ENCODE results near the gene SLC51B. TPM values are rescaled to one million over a fixed set of nuclear protein-coding genes. Genes with fewer than 3 reads are reported as not detected.
"Not testable (repeated sequence)": the region's sequence is repeated elsewhere in the genome, so short reads cannot be mapped to it uniquely, and the experiment has no call there.

The SLC51B gene
- total RNA-seq (not detected), polyA plus RNA-seq (0.44 TPM)

DNA sequence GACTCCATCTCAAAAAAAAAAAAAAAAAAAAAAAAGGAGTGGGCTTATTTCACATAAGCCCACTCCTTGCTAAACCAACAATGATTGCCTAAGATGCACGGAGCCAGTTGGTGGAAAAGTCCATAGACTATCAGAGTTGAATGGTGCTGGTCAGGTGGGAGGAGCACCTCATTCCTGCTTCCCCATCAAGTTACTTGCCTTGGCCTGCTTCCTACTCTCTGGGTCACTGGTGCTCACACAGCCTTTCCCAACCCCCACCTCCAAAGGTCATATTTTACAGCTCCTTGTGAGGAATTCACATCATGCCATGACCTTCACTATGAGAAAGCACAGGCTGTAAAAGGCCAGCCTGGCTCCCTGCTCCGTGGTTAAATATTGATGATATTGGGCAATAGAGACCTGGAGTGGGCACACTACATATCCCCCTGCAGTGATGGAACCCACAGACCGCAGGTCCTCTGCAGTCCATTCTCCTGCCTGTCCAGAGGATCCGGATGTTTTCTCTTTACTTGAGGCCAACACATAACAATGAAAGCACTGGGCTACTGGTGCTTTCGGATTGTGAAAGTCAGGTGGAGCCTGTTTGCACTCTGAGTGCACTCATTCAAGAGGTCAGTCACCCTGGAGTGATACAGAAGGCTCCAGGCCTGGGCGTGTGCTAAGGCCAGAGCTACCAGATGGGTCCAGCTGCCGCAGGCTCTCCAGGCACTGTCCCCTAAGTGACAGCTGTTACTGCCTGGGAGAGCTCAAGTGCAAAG is at the start of gene SLC51B:
Gene SLC51B, plus strand, starts transcription at position 664 of the 758 bp plus-strand sequence. CDS start 4,618 bp downstream, outside the sequence.
- H3K27ac ChIP-seq (ENCODE audit: low read depth) = no peak within 1 kb of the TSS
- no peak for DNase-seq (ENCODE audit: extremely low spot score)
- WGBS = 58% methylated on average over 7 of the region's 7 CpGs
- H3K4me1 ChIP-seq (ENCODE audit: insufficient read depth) = no peaks in the 10 kb centered on the region
- no peaks in the 10 kb centered on the region for H3K36me3 ChIP-seq (ENCODE audit: insufficient read depth)
- H3K4me3 ChIP-seq (ENCODE audit: low read depth, low read length) = no peak within 1 kb of the TSS

DNA sequence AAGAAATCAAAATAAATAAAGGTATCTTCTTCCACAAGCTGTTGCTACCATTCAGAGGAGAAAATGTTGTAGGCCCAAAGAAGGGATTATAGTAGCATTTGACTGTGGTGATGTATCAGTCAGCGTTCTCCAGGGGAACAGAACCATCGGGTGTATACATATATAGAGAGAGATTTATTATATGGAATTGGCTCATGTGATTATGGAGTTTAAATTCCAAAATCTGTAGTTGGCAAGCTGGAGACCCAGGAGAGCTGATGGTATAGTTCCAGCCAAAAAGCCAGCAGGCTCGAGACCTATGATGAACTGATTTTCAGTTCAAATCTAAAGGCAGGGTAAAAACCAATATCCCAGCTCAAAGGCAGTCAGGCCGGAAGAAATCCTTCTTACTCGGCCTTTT is 48.1 kb upstream of the SLC51B start:
- DNase-seq (ENCODE audit: extremely low spot score) = no peak
- H3K4me1 ChIP-seq (ENCODE audit: insufficient read depth) = no peaks in the 10 kb centered on the region

DNA sequence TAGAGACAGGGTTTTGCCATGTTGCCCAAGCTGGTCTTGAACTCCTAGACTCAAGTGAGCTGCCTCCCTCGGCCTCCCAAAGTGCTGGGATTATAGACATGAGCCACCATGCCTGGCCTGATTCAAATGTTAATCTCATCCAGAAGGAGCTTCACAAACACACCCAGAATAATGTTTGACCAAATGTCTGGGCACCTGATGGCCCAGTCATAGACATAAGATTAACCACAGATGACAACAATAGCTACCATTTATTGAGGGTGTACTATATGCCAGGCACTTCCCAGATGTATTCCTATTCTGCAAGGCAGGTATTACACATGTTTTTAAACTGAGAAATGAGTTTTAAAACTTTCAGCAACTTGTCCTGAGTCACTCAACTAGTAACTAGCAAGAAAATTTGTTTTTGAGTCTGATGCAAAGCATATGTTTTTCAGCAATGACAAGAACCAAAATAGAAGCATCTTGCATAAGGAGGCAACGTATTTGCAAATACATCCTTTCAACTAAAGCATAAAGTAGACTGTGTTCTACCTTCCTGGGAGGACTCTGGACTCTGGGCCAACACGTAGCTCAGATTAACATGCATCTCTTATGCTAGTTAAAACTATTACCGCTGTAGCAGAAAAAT is 47.3 kb upstream of the SLC51B start:
- DNase-seq (ENCODE audit: extremely low spot score) = no peak
- H3K4me3 ChIP-seq (ENCODE audit: low read depth, low read length) = no peak overlapping the region
- no peaks in the 10 kb centered on the region for H3K4me1 ChIP-seq (ENCODE audit: insufficient read depth)
- H3K36me3 ChIP-seq (ENCODE audit: insufficient read depth) = no peaks in the 10 kb centered on the region
- H3K27ac ChIP-seq (ENCODE audit: low read depth) = no peak overlapping the region
- WGBS = 84% methylated on average over 4 of the region's 4 CpGs

More for the DNA sequence above, 48.1 kb upstream of the SLC51B start:
- H3K4me3 ChIP-seq (ENCODE audit: low read depth, low read length) = no peak overlapping the region
- no peak overlapping the region for H3K27ac ChIP-seq (ENCODE audit: low read depth)
- no peaks in the 10 kb centered on the region for H3K36me3 ChIP-seq (ENCODE audit: insufficient read depth)
- 63% methylated on average over 5 of the region's 5 CpGs for WGBS

DNA sequence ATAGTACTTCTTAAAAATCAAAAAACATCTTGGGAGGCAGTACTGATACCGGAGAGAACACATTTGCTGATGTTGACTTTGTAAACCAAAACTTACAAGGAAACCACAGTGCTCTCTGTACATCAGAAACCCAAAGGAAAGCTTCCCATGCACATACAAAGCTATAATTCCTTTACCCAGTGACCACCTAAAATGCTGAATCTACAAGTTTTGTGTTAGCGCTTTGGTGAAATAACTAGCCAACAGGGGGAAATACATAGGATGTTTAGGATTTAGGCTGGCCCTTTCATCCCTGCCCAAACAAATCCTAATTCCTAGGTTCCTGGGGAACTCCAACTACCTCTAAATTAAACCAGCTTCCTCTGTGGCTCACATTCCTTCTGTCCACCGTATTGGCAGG is 40.2 kb upstream of the SLC51B start:
- no peaks in the 10 kb centered on the region for H3K4me1 ChIP-seq (ENCODE audit: insufficient read depth)
- 81% methylated on average over 3 of the region's 3 CpGs for WGBS
- no peak for DNase-seq (ENCODE audit: extremely low spot score)
- no peak overlapping the region for H3K4me3 ChIP-seq (ENCODE audit: low read depth, low read length)
- no peaks in the 10 kb centered on the region for H3K36me3 ChIP-seq (ENCODE audit: insufficient read depth)
- no peak overlapping the region for H3K27ac ChIP-seq (ENCODE audit: low read depth)

DNA sequence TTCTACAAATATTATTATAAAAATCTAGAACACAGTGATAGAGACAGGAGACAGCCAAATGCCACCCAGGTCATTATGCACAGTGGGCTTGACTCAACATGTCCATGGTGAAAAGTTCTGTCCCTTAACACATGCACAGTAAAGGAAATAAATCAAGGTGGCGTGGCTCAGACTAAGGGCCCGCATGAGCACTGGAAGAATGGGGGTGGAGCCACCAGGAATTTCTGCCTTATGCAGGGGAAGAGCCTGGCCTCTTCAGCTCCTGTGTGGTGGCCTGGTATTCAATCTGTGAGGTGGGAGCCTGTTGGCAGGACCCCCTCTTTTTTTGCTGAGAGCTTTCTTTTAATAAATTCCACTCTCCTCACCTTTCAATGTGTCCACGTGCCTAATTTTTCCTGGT is 38.3 kb upstream of the SLC51B start:
- H3K36me3 ChIP-seq (ENCODE audit: insufficient read depth) = no peaks in the 10 kb centered on the region
- WGBS = 84% methylated on average over 3 of the region's 3 CpGs
- H3K27ac ChIP-seq (ENCODE audit: low read depth) = no peak overlapping the region
- no peak for DNase-seq (ENCODE audit: extremely low spot score)
- H3K4me1 ChIP-seq (ENCODE audit: insufficient read depth) = no peaks in the 10 kb centered on the region
- H3K4me3 ChIP-seq (ENCODE audit: low read depth, low read length) = no peak overlapping the region

DNA sequence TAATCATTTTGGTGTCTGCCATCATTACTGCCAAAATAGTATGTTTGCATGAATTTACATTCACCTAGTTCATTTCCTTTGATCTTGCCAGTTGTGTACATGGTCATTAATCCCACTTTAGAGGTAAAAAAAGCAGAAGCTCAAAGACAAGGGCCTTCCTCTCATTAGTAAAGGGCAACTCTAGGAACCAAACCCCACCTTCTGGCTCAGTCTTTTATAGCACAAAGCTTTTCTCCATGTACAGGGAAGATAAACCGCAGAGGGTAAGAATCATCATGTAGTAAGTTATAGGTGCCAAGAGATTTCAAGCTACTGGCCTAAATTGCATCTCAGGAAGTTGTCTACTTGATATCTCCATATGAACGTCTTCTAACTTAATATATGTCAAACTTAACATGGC is 36.2 kb upstream of the SLC51B start:
- WGBS = 58% methylated on average over 2 of the region's 2 CpGs

DNA sequence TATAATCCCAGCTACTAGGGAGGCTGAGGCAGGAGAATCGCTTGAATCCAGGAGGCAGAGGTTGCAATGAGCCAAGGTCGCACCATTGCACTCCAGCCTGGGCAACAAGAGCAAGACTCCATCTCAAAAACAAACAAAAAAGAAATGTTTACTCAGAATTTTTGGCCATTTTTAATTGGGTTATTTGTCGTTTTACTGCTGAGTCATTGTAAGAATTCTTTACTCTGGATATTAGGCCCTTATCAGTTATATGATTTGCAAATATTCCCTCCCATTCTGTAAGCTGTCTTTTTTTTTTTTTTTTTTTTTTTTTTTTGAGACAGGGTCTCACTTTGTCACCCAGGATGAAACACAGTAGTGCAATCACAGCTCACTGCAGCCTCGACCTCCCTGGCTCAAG is 34.0 kb upstream of the SLC51B start:
- not testable (repeated sequence) for DNase-seq (ENCODE audit: extremely low spot score); H3K4me3 ChIP-seq (ENCODE audit: low read depth, low read length); H3K27ac ChIP-seq (ENCODE audit: low read depth); H3K4me1 ChIP-seq (ENCODE audit: insufficient read depth); H3K36me3 ChIP-seq (ENCODE audit: insufficient read depth)
- 91% methylated on average over 4 of the region's 4 CpGs for WGBS

More for the DNA sequence above, 36.2 kb upstream of the SLC51B start:
- DNase-seq (ENCODE audit: extremely low spot score) = no peak
- H3K4me1 ChIP-seq (ENCODE audit: insufficient read depth) = no peaks in the 10 kb centered on the region
- H3K4me3 ChIP-seq (ENCODE audit: low read depth, low read length) = no peak overlapping the region
- no peak overlapping the region for H3K27ac ChIP-seq (ENCODE audit: low read depth)
- H3K36me3 ChIP-seq (ENCODE audit: insufficient read depth) = no peaks in the 10 kb centered on the region

DNA sequence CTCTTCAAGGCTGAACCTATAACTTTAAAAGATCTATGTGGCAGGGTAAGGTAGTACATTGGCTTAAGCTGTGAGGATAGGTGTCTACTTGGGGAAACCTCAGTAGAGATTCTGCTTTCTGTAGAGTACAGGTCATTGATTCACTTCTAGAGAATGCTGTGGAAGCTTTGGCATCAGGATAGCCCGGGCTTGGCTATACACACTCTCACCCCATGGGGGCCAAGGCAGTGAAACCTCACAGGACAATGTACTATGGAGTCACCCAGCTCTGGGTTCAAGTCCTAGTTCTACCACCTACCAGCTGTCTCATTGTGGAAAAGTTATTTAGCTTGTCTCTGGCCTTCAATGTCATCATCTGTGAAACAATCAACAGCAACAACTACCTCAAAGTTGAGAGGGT is 24.8 kb upstream of the SLC51B start:
- Histone ChIP-seq H3K4me3 (ENCODE audit: low read depth, low read length) (no peak overlapping the region), H3K36me3 (ENCODE audit: insufficient read depth) (peaks cover 4% of the 10 kb centered on the region), H3K27ac (ENCODE audit: low read depth) (no peak overlapping the region), H3K4me1 (ENCODE audit: insufficient read depth) (no peaks in the 10 kb centered on the region)
- no peak for DNase-seq (ENCODE audit: extremely low spot score)
- 98% methylated on average over 1 of the region's 1 CpG for WGBS

DNA sequence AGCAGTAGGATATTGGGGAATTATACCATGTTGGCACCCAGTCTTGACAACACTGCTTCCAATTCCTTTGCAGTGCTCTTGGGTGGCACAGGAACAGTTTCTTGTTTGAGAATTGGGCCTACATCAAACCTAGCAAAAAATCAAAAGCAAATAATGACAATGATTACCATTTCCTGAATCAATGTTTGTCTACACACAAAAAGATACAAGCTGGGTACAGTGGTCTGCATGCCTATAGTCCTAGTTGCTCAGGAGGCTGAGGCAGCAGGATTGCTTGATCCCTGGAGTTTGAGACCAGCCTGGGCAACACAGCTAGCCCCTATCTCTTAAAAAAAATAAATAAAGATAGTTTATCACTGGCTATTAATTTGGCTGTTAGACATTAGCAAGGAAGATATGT is 23.7 kb upstream of the SLC51B start:
- Histone ChIP-seq H3K4me1 (ENCODE audit: insufficient read depth) (no peaks in the 10 kb centered on the region), H3K36me3 (ENCODE audit: insufficient read depth) (peaks cover 5% of the 10 kb centered on the region), H3K4me3 (ENCODE audit: low read depth, low read length) (no peak overlapping the region), H3K27ac (ENCODE audit: low read depth) (no peak overlapping the region)
- no peak for DNase-seq (ENCODE audit: extremely low spot score)

DNA sequence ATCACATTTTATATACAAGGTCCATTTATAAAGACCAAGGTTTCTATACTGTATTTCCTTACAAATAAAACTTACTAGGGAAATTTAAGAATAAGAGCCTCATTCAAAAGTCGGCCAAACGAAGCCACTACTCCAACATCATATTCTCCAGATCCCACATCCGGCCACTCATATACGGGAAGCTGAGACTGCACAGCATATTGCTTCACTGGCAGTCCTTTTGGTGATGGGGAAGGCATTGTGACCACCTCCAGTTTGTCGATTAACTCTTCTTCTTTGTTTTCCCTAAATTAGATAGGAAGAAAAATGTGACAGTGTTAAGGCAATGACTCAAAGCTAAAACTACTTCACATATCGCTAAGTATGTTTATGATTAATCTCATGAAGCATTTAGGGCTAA is 18.4 kb upstream of the SLC51B start:
- Histone ChIP-seq H3K4me3 (ENCODE audit: low read depth, low read length) (no peak overlapping the region), H3K27ac (ENCODE audit: low read depth) (no peak overlapping the region), H3K36me3 (ENCODE audit: insufficient read depth) (peaks cover 3% of the 10 kb centered on the region), H3K4me1 (ENCODE audit: insufficient read depth) (no peaks in the 10 kb centered on the region)
- WGBS = 90% methylated on average over 6 of the region's 6 CpGs
- no peak for DNase-seq (ENCODE audit: extremely low spot score)

DNA sequence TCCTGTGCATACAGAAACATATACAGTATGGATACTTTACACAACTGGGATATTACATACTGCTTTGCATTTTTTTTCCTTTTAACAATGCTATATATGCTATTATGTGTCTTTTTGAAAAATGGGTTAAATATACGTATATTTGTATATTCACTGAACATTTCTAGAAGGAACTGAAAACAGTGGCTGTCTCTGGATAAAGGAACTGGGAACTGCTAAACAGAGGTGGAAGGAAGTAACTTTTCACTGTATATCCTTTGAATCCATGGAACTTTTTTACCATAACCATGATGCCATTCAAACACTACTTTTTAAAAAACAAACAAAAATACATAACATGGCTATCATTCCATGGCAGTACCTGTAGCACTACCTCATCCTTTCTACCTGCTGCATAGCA is 17.6 kb upstream of the SLC51B start:
- Histone ChIP-seq H3K4me1 (ENCODE audit: insufficient read depth) (no peaks in the 10 kb centered on the region), H3K36me3 (ENCODE audit: insufficient read depth) (peaks cover 3% of the 10 kb centered on the region), H3K27ac (ENCODE audit: low read depth) (no peak overlapping the region), H3K4me3 (ENCODE audit: low read depth, low read length) (no peak overlapping the region)
- DNase-seq (ENCODE audit: extremely low spot score) = no peak
- WGBS = 78% methylated on average over 1 of the region's 1 CpG

DNA sequence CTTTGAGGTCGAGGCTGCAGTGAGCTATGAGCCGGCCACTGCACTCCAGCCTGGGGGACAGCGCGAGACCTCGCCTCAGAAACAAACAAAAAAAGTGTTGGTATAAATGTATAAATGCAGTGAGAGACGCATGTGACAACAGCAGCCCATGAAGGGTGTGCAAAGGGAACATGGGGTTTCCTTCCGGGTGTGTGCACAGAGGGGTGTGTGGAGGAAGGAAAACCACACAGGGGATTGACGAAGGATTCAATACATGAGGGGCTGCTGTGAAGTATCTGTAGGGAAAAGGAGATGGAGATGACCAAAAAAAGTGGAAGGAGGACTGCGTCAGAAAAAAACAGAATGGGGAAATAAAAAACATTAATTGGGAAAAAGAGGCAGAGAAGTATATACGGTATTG is 16.8 kb upstream of the SLC51B start:
- no peak overlapping the region for H3K27ac ChIP-seq (ENCODE audit: low read depth)
- peaks cover 3% of the 10 kb centered on the region for H3K36me3 ChIP-seq (ENCODE audit: insufficient read depth)
- H3K4me3 ChIP-seq (ENCODE audit: low read depth, low read length) = peak overlapping the region; percentile 91
- WGBS = 48% methylated on average over 10 of the region's 10 CpGs
- DNase-seq (ENCODE audit: extremely low spot score) = no peak
- no peaks in the 10 kb centered on the region for H3K4me1 ChIP-seq (ENCODE audit: insufficient read depth)

DNA sequence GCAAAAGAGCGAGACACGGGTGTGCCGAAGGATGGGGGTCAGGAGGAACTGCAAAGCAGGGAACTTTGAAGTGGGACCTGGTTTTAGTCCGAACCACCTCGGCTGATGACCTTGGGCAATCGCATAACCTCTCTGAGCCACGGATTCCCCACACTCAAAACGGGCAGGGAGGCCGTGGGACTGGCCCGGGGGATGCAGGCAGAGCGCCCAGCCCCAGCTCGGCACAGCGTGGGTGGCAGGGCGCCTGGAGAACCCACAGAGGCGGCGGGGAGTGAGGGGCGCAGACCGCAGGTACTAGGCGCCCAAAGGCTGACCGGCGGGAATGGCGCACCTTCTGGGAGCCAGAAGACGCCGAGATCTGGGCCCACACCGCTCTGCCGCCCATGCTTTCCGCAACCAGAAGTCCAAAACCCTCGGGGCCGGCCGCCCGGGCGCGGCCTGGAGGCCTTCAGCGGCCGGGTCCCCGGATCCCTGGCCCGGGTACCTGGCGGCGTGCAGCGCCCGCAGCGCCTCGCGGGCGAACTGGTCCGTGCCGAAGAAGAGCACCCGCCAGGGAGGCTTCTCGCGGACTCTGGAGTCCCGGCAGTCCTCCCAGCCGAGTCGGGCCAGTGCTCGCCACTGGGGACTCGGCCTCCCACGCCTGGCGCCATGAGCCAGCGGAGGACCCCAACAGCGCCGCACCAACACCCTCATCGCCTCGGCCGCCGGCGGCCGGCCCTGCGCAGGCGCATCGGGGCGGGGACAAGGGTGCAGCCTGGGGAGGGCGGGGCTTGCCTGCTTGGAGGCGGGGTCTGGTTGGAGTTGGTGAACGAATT is 16.1 kb upstream of the SLC51B start, which contains the start of gene MTFMT:
Gene MTFMT, minus strand, starts transcription at position 719 of the 815 bp plus-strand sequence. Its CDS starts 26 bp downstream, at position 693.
- Histone ChIP-seq H3K4me3 (ENCODE audit: low read depth, low read length) (peak within 1 kb of the TSS; percentile 91), H3K27ac (ENCODE audit: low read depth) (peak within 1 kb of the TSS; percentile 54), H3K4me1 (ENCODE audit: insufficient read depth) (no peaks in the 10 kb centered on the region), H3K36me3 (ENCODE audit: insufficient read depth) (peaks cover 3% of the 10 kb centered on the region)
- WGBS = under 1% methylated on average over 73 of the region's 73 CpGs
- peak; percentile 75 for DNase-seq (ENCODE audit: extremely low spot score)
